Spleen (tissue), 11 donors: ENCODE measurements around the gene GALNT18. TPM values are rescaled to one million over a fixed set of nuclear protein-coding genes. Genes with fewer than 3 reads are reported as not detected.

Experiments
- DNase-seq: peaks from one replicate; pipeline ENCODE4 v3.0.0-alpha.2; 2020
- H3K27ac ChIP-seq, 8 donors: fragments of 200-600 bp; sonication (generic) in 7 of 8; 1 replicate in 4 of 8; 2 replicates in 4 of 8; pipeline versions ENCODE4 v1.5.0 to v1.8.0; 2016 to 2021; ENCODE audit warnings: inconsistent platforms in 4 of 8, mild to moderate bottlenecking in 4 of 8, moderate library complexity in 1 of 8
- H3K27me3 ChIP-seq, 7 donors: fragments of 200-600 bp; sonication (generic) in 6 of 7; replicated peaks in 1 of 7; 1 replicate in 4 of 7; 2 replicates in 3 of 7; pipeline versions ENCODE4 v1.5.0 to v1.8.0; 2016 to 2021; ENCODE audit warnings: inconsistent platforms in 3 of 7, mild to moderate bottlenecking in 1 of 7
- H3K36me3 ChIP-seq, 6 donors: fragments of 200-600 bp; sonication (generic) in 5 of 6; 1 replicate in 4 of 6; 2 replicates in 2 of 6; pipeline versions ENCODE4 v1.5.0 to v1.8.0; 2016 to 2021; ENCODE audit warnings: inconsistent platforms in 2 of 6
- H3K4me1 ChIP-seq, 6 donors: fragments of 200-600 bp; sonication (generic) in 5 of 6; 1 replicate in 3 of 6; 2 replicates in 3 of 6; pipeline versions ENCODE4 v1.5.0 to v1.8.0; 2016 to 2021; ENCODE audit warnings: inconsistent platforms in 3 of 6
- H3K4me3 ChIP-seq, 8 donors: fragments of 200-600 bp; sonication (generic) in 7 of 8; 1 replicate in 4 of 8; 2 replicates in 4 of 8; pipeline versions ENCODE4 v1.5.0 to v1.8.0; 2016 to 2021; ENCODE audit warnings: inconsistent platforms in 4 of 8, mild to moderate bottlenecking in 4 of 8, moderate library complexity in 2 of 8
- H3K9me3 ChIP-seq, 8 donors: fragments of 200-600 bp; sonication (generic) in 7 of 8; 1 replicate in 4 of 8; 2 replicates in 4 of 8; pipeline versions ENCODE4 v1.5.0 to v1.8.0; 2016 to 2021; ENCODE audit warnings: inconsistent platforms in 4 of 8
- POLR2A ChIP-seq, 3 donors: fragments of 450-650 bp; IDR thresholded peaks; one replicate each; pipeline ENCODE4 v1.5.1; 2017; ENCODE audit warnings: antibody characterized with exemption in 3 of 3, mild to moderate bottlenecking in 1 of 3
- POLR2AphosphoS5 ChIP-seq, 3 donors: sonication (generic); formaldehyde crosslinking; IDR thresholded peaks; one replicate each; pipeline ENCODE4 v1.5.1; 2017; ENCODE audit warnings: antibody characterized with exemption in 3 of 3
- WGBS, 5 donors: extraction: QIAGEN DNeasy Blood & Tissue Kit in 3 of 5; methylation state at CpG; one replicate each; pipeline versions ENCODE4 v1.1.5 to v1.1.7; 2013 to 2018; 5-methylcytosine and 5-hydroxymethylcytosine counted together
- intact Hi-C: fragments of 100-400 bp; cut with DNase I; formaldehyde crosslinking; loops from one replicate; pipeline ENCODE4 v1.15.0; 2023; ENCODE audit warnings: low total_unique reads
- polyA plus RNA-seq, 3 donors: library from polyadenylated mRNA; stranded (reverse); fragments of 200-250 nt; gene quantifications; one replicate each; pipeline ENCODE4 v1.2.1, GENCODE V29; 2013
- total RNA-seq, 7 donors: library from RNA; depleted of rRNA in 3 of 7; stranded (reverse); fragments of >200 nt in 3 of 7; fragmentation: NEBNext Ultra II Directional in 4 of 7; extraction: Animal tissue kit (Norgen Biotek cat#: 25700) in 4 of 7; gene quantifications; one replicate each; pipeline versions ENCODE4 v1.1.0 to v1.2.1, GENCODE V29; 2016 to 2021
- TF ChIP-seq, protein P1 (sequence below), 11 experiments: fragments of 200-600 bp in 7 of 11; fragments of 450-650 bp in 4 of 11; sonication (generic) in 4 of 11; IDR thresholded peaks in 8 of 11; conservative IDR thresholded peaks in 3 of 11; 1 replicate in 7 of 11; 2 replicates in 4 of 11; pipeline versions ENCODE4 v1.4.0 to v1.8.0; 2016 to 2021; ENCODE audit warnings: antibody characterized with exemption in 11 of 11, inconsistent platforms in 4 of 11, mild to moderate bottlenecking in 1 of 11
- donor health status: healthy with polysubstance abuse.
- donor health status: DM: no; HTN: no; CAD: no; lungs with moderate emphysema.
- donor health status: DM: no; HTN: no; CAD: no.
- donor health status: Bipolar disorder and iron deficiency.
- donor health status: healthy.
- donor health status: DM: no; HTN: no; CAD: no.
- donor health status: DM: yes; HTN: yes; CAD: no.

GALNT18 gene
- total and polyA plus RNA-seq, 10 donors = 0.87 to 6.9 (median 3.9) TPM

DNA sequence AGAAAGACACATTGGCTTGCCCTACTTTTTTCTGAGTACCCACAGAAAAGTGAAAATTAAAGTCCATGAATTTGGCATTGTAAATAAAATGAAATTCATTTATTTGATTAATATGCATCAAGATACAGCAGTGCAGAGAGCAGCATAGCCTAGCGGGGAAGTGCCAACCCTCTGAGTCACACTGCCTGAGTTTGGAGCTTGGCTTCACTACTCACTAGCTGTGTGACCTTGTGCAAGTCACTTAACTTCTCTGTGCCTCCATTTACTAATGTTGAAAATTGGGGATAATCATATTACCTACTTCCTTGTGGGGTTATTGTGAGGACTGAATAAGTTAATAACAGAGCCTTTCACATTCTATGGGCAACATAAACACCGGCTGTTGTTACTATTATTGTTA is 157.2 kb downstream of the GALNT18 start:
- intact Hi-C loops = no loop called here
- no peak for DNase-seq
- H3K9me3 ChIP-seq = no peaks in the 10 kb centered on the region
- H3K36me3 ChIP-seq = no peaks in the 10 kb centered on the region
- H3K4me3 ChIP-seq = no peak overlapping the region
- WGBS, 5 donors = 90 to 99% (median 96%) methylated on average over 2 of the region's 2 CpGs
- no peaks in the 10 kb centered on the region for H3K27me3 ChIP-seq
- no peaks in the 10 kb centered on the region for H3K4me1 ChIP-seq
- H3K27ac ChIP-seq = peak overlapping the region in 1 of 8 donors; percentile 44
- TF ChIP-seq POLR2AphosphoS5 (IDR thresholded peaks at IDR 0.05) = no peak
- no peak for TF ChIP-seq POLR2A (IDR thresholded peaks at IDR 0.05)
- TF ChIP-seq, protein P1, sequence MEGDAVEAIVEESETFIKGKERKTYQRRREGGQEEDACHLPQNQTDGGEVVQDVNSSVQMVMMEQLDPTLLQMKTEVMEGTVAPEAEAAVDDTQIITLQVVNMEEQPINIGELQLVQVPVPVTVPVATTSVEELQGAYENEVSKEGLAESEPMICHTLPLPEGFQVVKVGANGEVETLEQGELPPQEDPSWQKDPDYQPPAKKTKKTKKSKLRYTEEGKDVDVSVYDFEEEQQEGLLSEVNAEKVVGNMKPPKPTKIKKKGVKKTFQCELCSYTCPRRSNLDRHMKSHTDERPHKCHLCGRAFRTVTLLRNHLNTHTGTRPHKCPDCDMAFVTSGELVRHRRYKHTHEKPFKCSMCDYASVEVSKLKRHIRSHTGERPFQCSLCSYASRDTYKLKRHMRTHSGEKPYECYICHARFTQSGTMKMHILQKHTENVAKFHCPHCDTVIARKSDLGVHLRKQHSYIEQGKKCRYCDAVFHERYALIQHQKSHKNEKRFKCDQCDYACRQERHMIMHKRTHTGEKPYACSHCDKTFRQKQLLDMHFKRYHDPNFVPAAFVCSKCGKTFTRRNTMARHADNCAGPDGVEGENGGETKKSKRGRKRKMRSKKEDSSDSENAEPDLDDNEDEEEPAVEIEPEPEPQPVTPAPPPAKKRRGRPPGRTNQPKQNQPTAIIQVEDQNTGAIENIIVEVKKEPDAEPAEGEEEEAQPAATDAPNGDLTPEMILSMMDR (IDR thresholded peaks at IDR 0.05 in 8 of 11, conservative IDR thresholded peaks at IDR 0.05 in 3 of 11) = no peak

DNA sequence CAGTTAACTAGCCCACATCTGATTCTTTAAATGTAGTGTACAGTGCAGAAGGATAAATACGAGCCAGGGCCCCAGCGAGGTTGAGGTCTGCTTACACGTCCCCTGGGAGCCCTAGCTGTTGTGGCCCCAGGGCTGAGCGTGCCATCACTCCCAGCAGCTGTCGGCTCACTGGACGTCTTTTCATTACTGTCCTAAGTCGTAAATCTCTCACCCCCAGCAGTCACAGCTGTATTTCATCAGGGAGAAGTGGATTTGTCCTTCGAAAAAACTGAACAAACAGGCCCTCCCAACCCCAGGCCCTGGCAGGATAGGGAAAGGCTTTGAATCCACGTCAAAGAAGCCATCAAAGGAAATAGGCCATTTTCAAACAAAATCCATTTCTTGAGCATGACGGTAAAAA is 158.4 kb downstream of the GALNT18 start:
- H3K4me1 ChIP-seq = no peaks in the 10 kb centered on the region
- no peaks in the 10 kb centered on the region for H3K27me3 ChIP-seq
- intact Hi-C loops = no loop called here
- peak overlapping the region in 5 of 8 donors; percentile 9 to 54 (median 44) for H3K27ac ChIP-seq
- no peak overlapping the region for H3K4me3 ChIP-seq
- H3K9me3 ChIP-seq = no peaks in the 10 kb centered on the region
- no peak for DNase-seq
- no peaks in the 10 kb centered on the region for H3K36me3 ChIP-seq
- 70 to 73% (median 70%) methylated on average over 10 of the region's 10 CpGs for WGBS, 5 donors
- TF ChIP-seq POLR2AphosphoS5 (IDR thresholded peaks at IDR 0.05) (peak in 2 of 3 donors; percentile 26 to 61), POLR2A (IDR thresholded peaks at IDR 0.05) (no peak)

DNA sequence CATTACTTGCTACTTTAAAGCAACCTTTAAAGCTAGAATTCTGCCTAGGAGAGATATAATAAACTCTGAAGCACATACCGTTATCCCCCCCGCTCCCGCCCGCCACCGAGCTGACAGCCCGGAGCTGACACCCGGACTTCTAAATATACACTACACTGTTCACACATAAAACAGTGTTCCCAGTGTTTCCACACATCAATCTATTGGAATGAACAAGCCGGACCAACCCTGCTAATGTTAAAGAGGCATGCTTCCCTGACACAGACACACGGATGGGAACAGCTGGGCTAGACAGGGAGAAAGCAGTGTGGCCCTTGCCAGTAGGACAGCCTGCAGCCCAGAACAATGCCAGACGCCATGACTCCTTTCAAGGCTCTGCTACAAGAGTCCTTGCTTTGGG is 160.3 kb downstream of the GALNT18 start:
- no peak for DNase-seq
- TF ChIP-seq POLR2AphosphoS5 (IDR thresholded peaks at IDR 0.05) (no peak), POLR2A (IDR thresholded peaks at IDR 0.05) (no peak)
- TF ChIP-seq, protein P1 (IDR thresholded peaks at IDR 0.05 in 8 of 11, conservative IDR thresholded peaks at IDR 0.05 in 3 of 11) = no peak
- no peak overlapping the region for H3K27ac ChIP-seq
- intact Hi-C loops = no loop called here
- H3K9me3 ChIP-seq = no peaks in the 10 kb centered on the region
- H3K4me3 ChIP-seq = no peak overlapping the region
- H3K27me3 ChIP-seq = no peaks in the 10 kb centered on the region
- no peaks in the 10 kb centered on the region for H3K36me3 ChIP-seq
- no peaks in the 10 kb centered on the region for H3K4me1 ChIP-seq
- 71 to 92% (median 85%) methylated on average over 10 of the region's 10 CpGs for WGBS, 5 donors

DNA sequence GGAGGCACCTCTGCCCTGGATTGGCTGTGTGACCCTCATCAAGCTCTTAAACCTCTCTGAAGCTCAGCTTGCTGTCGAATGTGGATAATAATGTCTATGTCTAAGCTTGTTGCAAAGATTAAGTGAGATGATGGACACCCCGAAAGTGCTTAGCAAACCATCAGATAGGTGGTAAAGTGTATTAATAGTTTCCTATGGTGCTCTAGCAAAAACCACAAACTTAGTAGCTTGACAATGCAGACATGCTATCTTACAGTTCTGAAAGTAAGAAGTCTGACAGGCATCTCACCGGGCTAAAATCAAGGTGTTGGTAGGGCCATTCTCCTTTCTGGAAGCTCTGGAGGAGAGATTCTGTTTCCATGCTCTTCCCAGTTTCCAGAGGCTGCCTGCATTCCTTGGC is 162.2 kb downstream of the GALNT18 start:
- no peaks in the 10 kb centered on the region for H3K36me3 ChIP-seq
- intact Hi-C loops = no loop called here
- 86 to 98% (median 89%) methylated on average over 3 of the region's 3 CpGs for WGBS, 5 donors

More for the DNA sequence above, 162.2 kb downstream of the GALNT18 start:
- H3K4me3 ChIP-seq = no peak overlapping the region
- no peak overlapping the region for H3K27ac ChIP-seq
- no peaks in the 10 kb centered on the region for H3K4me1 ChIP-seq
- TF ChIP-seq POLR2AphosphoS5 (IDR thresholded peaks at IDR 0.05) (no peak), POLR2A (IDR thresholded peaks at IDR 0.05) (no peak)
- TF ChIP-seq, protein P1 (IDR thresholded peaks at IDR 0.05 in 8 of 11, conservative IDR thresholded peaks at IDR 0.05 in 3 of 11) = no peak
- H3K9me3 ChIP-seq = no peaks in the 10 kb centered on the region
- DNase-seq = no peak
- H3K27me3 ChIP-seq = no peaks in the 10 kb centered on the region
